HCT116 (cell line): Measurements from ENCODE around the gene ZNF79. TPM values are rescaled to one million over a fixed set of nuclear protein-coding genes. Genes with fewer than 3 reads are reported as not detected.

ENCODE experiments used
- ATAC-seq: fragments of 200-7000 bp; cut with Tn5 transposase; 2 replicates; pipeline ENCODE4 v1.9.1; 2020; ENCODE audit warnings: mild to moderate bottlenecking, moderate library complexity
- BruUV-seq: library from RNA; stranded (reverse); fragments of 400-500 nt; replicated peaks from 2 replicates; lab custom pipeline; 2021; lab: Mats Ljungman, UMichigan
- CTCF ChIA-PET: fragments of 300-600 bp; sonication (Branson Sonifier 250); formaldehyde crosslinking; loops from one replicate; lab custom pipeline; 2021; ENCODE audit warnings: antibody characterized with exemption; lab: Charles Lee
- POLR2A ChIA-PET: fragments of 300-600, 350-600 bp; sonication (Branson Sonifier 250); formaldehyde crosslinking; loops from one replicate; lab custom pipeline; 2021; ENCODE audit warnings: antibody characterized with exemption; lab: Charles Lee
- RAD21 ChIA-PET, 2 experiments: fragments of 300-600 bp; sonication (Branson Sonifier 250); formaldehyde crosslinking; loops; one replicate each; lab custom pipeline; 2023; ENCODE audit warnings: low total read pairs in 2 of 2; ENCODE audit not compliant: uncharacterized antibody in 2 of 2, unreplicated experiment in 2 of 2, low non-redundant PET in 1 of 2; lab: Charles Lee
- DNase-seq: peaks from one replicate; pipeline ENCODE4 v3.0.0-alpha.2; 2010; ENCODE audit warnings: low read depth, low spot score
- H2AFZ ChIP-seq: fragments of 200-600 bp; shearing (Covaris generic), sonication (generic); 2 replicates; pipeline ENCODE4 v1.6.1; 2017; ENCODE audit warnings: low read depth, mixed run types, mixed read lengths, antibody characterized with exemption, low read length; ENCODE audit not compliant: poor library complexity, severe bottlenecking
- H3K27ac ChIP-seq: 2 replicates; pipeline ENCODE4 v1.5.1; 2012; ENCODE audit warnings: low read depth, low read length
- H3K27me3 ChIP-seq: fragments of 200-600 bp; sonication (generic); 2 replicates; pipeline ENCODE4 v1.6.1; 2016; ENCODE audit warnings: mixed run types, low read length, mixed read lengths; ENCODE audit not compliant: insufficient read depth
- H3K36me3 ChIP-seq, 2 experiments: fragments of 200-500 bp in 1 of 2; fragments of 200-600 bp in 1 of 2; sonication (Bioruptor generic) in 1 of 2; sonication (generic) in 1 of 2; 2 replicates each; pipeline versions ENCODE4 v1.5.1 to v1.6.1; 2014 to 2016; ENCODE audit warnings: low read length in 2 of 2, inconsistent platforms in 1 of 2, mixed read lengths in 1 of 2, mixed run types in 1 of 2; ENCODE audit not compliant: insufficient read depth in 2 of 2, control insufficient read depth in 1 of 2
- H3K4me1 ChIP-seq, 2 experiments: fragments of 200-600 bp in 1 of 2; sonication (generic) in 1 of 2; 2 replicates each; pipeline versions ENCODE4 v1.5.1 to v1.6.1; 2012 to 2017; ENCODE audit warnings: low read length in 2 of 2, inconsistent platforms in 1 of 2, mild to moderate bottlenecking in 1 of 2, mixed read lengths in 1 of 2, mixed run types in 1 of 2, moderate library complexity in 1 of 2; ENCODE audit not compliant: insufficient read depth in 2 of 2, control insufficient read depth in 1 of 2
- H3K4me2 ChIP-seq: fragments of 200-600 bp; sonication (generic); 2 replicates; pipeline ENCODE4 v1.6.1; 2017; ENCODE audit warnings: mixed run types, low read length, mixed read lengths
- H3K4me3 ChIP-seq, 2 experiments: fragments of 200-600 bp in 1 of 2; sonication (generic) in 1 of 2; replicated peaks in 1 of 2; 2 replicates each; pipeline ENCODE4 v1.5.1; 2011 to 2016; ENCODE audit warnings: low read length in 2 of 2, control low read depth in 1 of 2, low read depth in 1 of 2, mild to moderate bottlenecking in 1 of 2, mixed read lengths in 1 of 2, mixed run types in 1 of 2
- H3K79me2 ChIP-seq: fragments of 200-600 bp; sonication (generic); 2 replicates; pipeline ENCODE4 v1.6.1; 2017; ENCODE audit warnings: mild to moderate bottlenecking, mixed run types, low read length, moderate library complexity, mixed read lengths; ENCODE audit not compliant: insufficient read depth
- H3K9ac ChIP-seq: fragments of 200-600 bp; sonication (generic); 2 replicates; pipeline ENCODE4 v1.6.1; 2016; ENCODE audit warnings: low read length, mixed read lengths
- H3K9me2 ChIP-seq: fragments of 200-600 bp; sonication (generic), shearing (Covaris generic); 2 replicates; pipeline ENCODE4 v1.6.1; 2017; ENCODE audit warnings: mixed run types, mild to moderate bottlenecking, moderate library complexity; ENCODE audit not compliant: insufficient read depth
- H3K9me3 ChIP-seq, 2 experiments: fragments of 200-500 bp in 1 of 2; fragments of 200-600 bp in 1 of 2; sonication (Bioruptor generic) in 1 of 2; sonication (generic) in 1 of 2; 2 replicates each; pipeline ENCODE4 v1.6.1; 2014 to 2017; ENCODE audit warnings: low read length in 2 of 2, mixed read lengths in 2 of 2, inconsistent platforms in 1 of 2, low read depth in 1 of 2, mild to moderate bottlenecking in 1 of 2, mixed run types in 1 of 2, moderate library complexity in 1 of 2; ENCODE audit not compliant: control insufficient read depth in 1 of 2, insufficient read depth in 1 of 2
- H4K20me1 ChIP-seq: fragments of 200-600 bp; sonication (generic), shearing (Covaris generic); 2 replicates; pipeline ENCODE4 v1.6.1; 2017; ENCODE audit warnings: mixed run types, mild to moderate bottlenecking, moderate library complexity; ENCODE audit not compliant: insufficient read depth
- CEBPB ChIP-seq: IDR thresholded peaks from 2 replicates; pipeline ENCODE4 v1.6.1; 2012; ENCODE audit warnings: low read depth
- POLR2A ChIP-seq: IDR thresholded peaks from 2 replicates; pipeline ENCODE4 v1.7.0; 2011; ENCODE audit warnings: borderline replicate concordance; ENCODE audit not compliant: insufficient read depth, insufficient read length; ENCODE audit errors: extremely low read depth
- TCF7L2 ChIP-seq: IDR thresholded peaks from 2 replicates; pipeline ENCODE4 v1.7.0; 2011; ENCODE audit warnings: borderline replicate concordance, inconsistent platforms; ENCODE audit not compliant: insufficient read depth, insufficient read length; ENCODE audit errors: extremely low read depth
- ZFX ChIP-seq: fragments of 450-650 bp; IDR thresholded peaks from 2 replicates; pipeline ENCODE4 v1.6.1; 2017
- ZNF274 ChIP-seq: fragments of 200-500 bp; sonication (Bioruptor generic); IDR thresholded peaks from 2 replicates; pipeline ENCODE4 v1.6.1; 2014; ENCODE audit warnings: mild to moderate bottlenecking, low read depth, low read length, inconsistent platforms
- intact Hi-C: fragments of 100-400 bp; cut with micrococcal nuclease; formaldehyde crosslinking; loops from 2 replicates; pipeline ENCODE4 v1.10.0; 2022
- total RNA-seq: library from RNA; stranded (reverse); gene quantifications from one replicate; pipeline ENCODE4 v1.2.1, GENCODE V29; 2021; ENCODE audit not compliant: unreplicated experiment
- TF ChIP-seq, protein P1 (sequence below): IDR thresholded peaks from 2 replicates; pipeline ENCODE4 v1.6.1; 2011; ENCODE audit warnings: mild to moderate bottlenecking, low read length, moderate library complexity; ENCODE audit not compliant: insufficient replicate concordance; ENCODE audit errors: extremely low read depth
- TF ChIP-seq, protein P2 (sequence below): IDR thresholded peaks from 2 replicates; pipeline ENCODE4 v1.6.1; 2012

Gene ZNF79
- total RNA-seq, 1 experiment from 2014 or later: 5.3 TPM

DNA sequence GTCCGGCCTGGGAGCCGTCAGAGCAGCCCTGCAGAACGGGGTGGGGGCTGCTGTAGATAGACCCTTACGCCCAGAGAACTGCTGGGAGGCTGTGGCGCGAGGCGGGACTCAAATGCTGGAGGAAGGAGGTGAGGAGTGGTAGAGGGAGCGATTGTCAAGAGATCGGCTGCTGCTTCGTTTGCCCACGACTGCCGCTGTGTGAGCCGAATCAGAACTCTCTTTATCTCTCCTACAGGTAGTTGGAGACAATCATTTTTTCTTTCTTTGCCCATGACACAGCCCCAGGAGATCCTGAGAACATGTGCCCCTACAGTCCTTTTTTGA, 456 bp downstream of the ZNF79 start:
- H3K27ac ChIP-seq: peak overlapping the region; percentile 92
- POLR2A ChIA-PET: interaction anchor here (0.5 to 2.0 kb wide), 8 partner anchors 9 to 671 kb away, joined by 3 to 9 read pairs (median 4); partner anchors contain the start of gene SLC2A8
- CTCF ChIA-PET: interaction anchor here (1.0 to 1.6 kb wide), 3 partner anchors 12 to 484 kb away, joined by 3 to 4 read pairs (median 3); partner anchors contain the start of gene SLC2A8
- peak overlapping the region; percentile 86 for H3K9ac ChIP-seq
- no peaks in the 10 kb centered on the region for H4K20me1 ChIP-seq
- H3K4me3 ChIP-seq: peak overlapping the region; percentile 98 to 99
- intact Hi-C loops: loop anchor here (1.0 kb wide), 1 partner anchor 210 kb away; no protein-coding TSS in a partner anchor
- DNase-seq: no peak
- peak overlapping the region; percentile 4 for H2AFZ ChIP-seq
- peak overlapping the region; percentile 97 for H3K4me2 ChIP-seq
- peaks cover 49% of the 10 kb centered on the region for H3K79me2 ChIP-seq
- TF ChIP-seq ZFX: peak; percentile 41; the same call in 1 of the 2 replicates
- no peak for TF ChIP-seq ZNF274
- no peak for TF ChIP-seq CEBPB
- TF ChIP-seq, all 23 proteins: peak for 1
- RAD21 ChIA-PET: no interaction called here
- H3K9me2 ChIP-seq: no peaks in the 10 kb centered on the region
- peaks cover 3 to 34% of the 10 kb centered on the region in 2 experiments; a peak in 3 of 4 replicates for H3K4me1 ChIP-seq
- BruUV-seq: TSS peak; percentile 71
- no peak for ATAC-seq
- H3K27me3 ChIP-seq: no peaks in the 10 kb centered on the region
- H3K9me3 ChIP-seq: no peaks in the 10 kb centered on the region
- peaks cover 3% of the 10 kb centered on the region in 2 experiments; a peak in 1 of 4 replicates for H3K36me3 ChIP-seq

DNA sequence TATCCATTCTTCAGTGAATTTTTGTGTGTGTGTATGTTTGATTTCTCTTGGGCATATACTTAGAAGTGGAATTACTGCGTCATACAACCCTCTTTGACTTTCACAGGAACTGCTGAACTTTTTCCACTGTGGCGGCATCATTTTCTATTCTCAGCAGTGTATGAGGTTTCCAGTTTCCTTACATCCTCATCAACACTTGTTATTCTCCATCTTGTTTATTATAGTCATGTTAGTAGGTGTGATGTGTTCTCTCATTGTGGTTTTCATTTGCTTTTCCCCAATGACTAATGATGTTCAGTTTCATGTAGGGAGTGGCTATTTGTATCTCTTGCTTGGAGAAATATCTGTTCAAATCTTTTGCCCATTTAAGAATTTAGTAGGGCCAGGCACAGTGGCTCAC, 2.6 kb downstream of the ZNF79 start:
- Histone ChIP-seq H3K9me2 (no peaks in the 10 kb centered on the region), H3K79me2 (peaks cover 49% of the 10 kb centered on the region), H3K36me3 (peaks cover 5 to 6% of the 10 kb centered on the region in 2 experiments; a peak in 1 of 4 replicates), H3K4me3 (no peak overlapping the region), H3K27ac (no peak overlapping the region), H3K9ac (no peak overlapping the region), H3K9me3 (no peaks in the 10 kb centered on the region), H3K27me3 (no peaks in the 10 kb centered on the region), H2AFZ (no peak overlapping the region), H4K20me1 (no peaks in the 10 kb centered on the region), H3K4me1 (peaks cover 3 to 24% of the 10 kb centered on the region in 2 experiments; a peak in 3 of 4 replicates), H3K4me2 (no peak overlapping the region)
- POLR2A ChIA-PET: no interaction called here
- BruUV-seq: no TSS peak
- DNase-seq (no peak), ATAC-seq (no peak)
- CTCF ChIA-PET: no interaction called here
- RAD21 ChIA-PET: no interaction called here
- intact Hi-C loops: no loop called here
- TF ChIP-seq ZNF274: no peak
- TF ChIP-seq TCF7L2: no peak
- TF ChIP-seq, protein P1, sequence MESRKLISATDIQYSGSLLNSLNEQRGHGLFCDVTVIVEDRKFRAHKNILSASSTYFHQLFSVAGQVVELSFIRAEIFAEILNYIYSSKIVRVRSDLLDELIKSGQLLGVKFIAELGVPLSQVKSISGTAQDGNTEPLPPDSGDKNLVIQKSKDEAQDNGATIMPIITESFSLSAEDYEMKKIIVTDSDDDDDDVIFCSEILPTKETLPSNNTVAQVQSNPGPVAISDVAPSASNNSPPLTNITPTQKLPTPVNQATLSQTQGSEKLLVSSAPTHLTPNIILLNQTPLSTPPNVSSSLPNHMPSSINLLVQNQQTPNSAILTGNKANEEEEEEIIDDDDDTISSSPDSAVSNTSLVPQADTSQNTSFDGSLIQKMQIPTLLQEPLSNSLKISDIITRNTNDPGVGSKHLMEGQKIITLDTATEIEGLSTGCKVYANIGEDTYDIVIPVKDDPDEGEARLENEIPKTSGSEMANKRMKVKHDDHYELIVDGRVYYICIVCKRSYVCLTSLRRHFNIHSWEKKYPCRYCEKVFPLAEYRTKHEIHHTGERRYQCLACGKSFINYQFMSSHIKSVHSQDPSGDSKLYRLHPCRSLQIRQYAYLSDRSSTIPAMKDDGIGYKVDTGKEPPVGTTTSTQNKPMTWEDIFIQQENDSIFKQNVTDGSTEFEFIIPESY: no peak
- TF ChIP-seq ZFX: no peak
- TF ChIP-seq, protein P2, sequence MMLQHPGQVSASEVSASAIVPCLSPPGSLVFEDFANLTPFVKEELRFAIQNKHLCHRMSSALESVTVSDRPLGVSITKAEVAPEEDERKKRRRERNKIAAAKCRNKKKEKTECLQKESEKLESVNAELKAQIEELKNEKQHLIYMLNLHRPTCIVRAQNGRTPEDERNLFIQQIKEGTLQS: no peak
- no peak for TF ChIP-seq POLR2A
